ENCODE measurements around the gene DAZL.

The DAZL gene

GRCh38 chr3:16538507-16538906 is 66.7 kb downstream of the DAZL start:
- DNase-seq = no peak

GRCh38 chr3:16536996-16537395 is 68.2 kb downstream of the DAZL start:
- no peak for DNase-seq
